Psoas muscle (tissue), 8 donors: ENCODE measurements around the gene ENG. TPM values are rescaled to one million over a fixed set of nuclear protein-coding genes. Genes with fewer than 3 reads are reported as not detected.

ENCODE experiments used
- ATAC-seq, 4 donors: fragments of 200-7000 bp; cut with Tn5 transposase; one replicate each; pipeline ENCODE4 v1.9.1; 2020; ENCODE audit warnings: moderate library complexity in 3 of 4, mild to moderate bottlenecking in 2 of 4
- DNase-seq, 2 donors: peaks; one replicate each; pipeline ENCODE4 v3.0.0-alpha.2; 2020
- H3K27ac ChIP-seq: fragments of 200-600 bp; one replicate; pipeline ENCODE4 v1.8.0; 2022
- H3K27me3 ChIP-seq, 3 donors: fragments of 200-600 bp in 1 of 3; one replicate each; pipeline versions ENCODE4 v1.6.1 to v1.8.0; 2013 to 2022; ENCODE audit warnings: low read length in 2 of 3, mild to moderate bottlenecking in 2 of 3, moderate library complexity in 1 of 3; ENCODE audit not compliant: insufficient read depth in 3 of 3
- H3K36me3 ChIP-seq, 2 donors: fragments of 200-600 bp in 1 of 2; one replicate each; pipeline versions ENCODE4 v1.6.1 to v1.8.0; 2013 to 2022; ENCODE audit warnings: low read depth in 1 of 2, mild to moderate bottlenecking in 1 of 2, moderate library complexity in 1 of 2; ENCODE audit not compliant: insufficient read depth in 1 of 2
- H3K4me1 ChIP-seq: fragments of 200-600 bp; one replicate; pipeline ENCODE4 v1.8.0; 2022
- H3K4me3 ChIP-seq: fragments of 200-600 bp; one replicate; pipeline ENCODE4 v1.8.0; 2022; ENCODE audit warnings: mild to moderate bottlenecking
- H3K9me3 ChIP-seq: fragments of 200-600 bp; one replicate; pipeline ENCODE4 v1.8.0; 2022
- WGBS, 3 donors: extraction: QIAGEN DNeasy Blood & Tissue Kit; methylation state at CpG; one replicate each; pipeline versions ENCODE4 v1.1.6 to v1.1.7; 2013; 5-methylcytosine and 5-hydroxymethylcytosine counted together
- intact Hi-C, 2 donors: fragments of 100-400 bp; cut with DNase I; formaldehyde crosslinking; loops; one replicate each; pipeline versions ENCODE4 v1.11.0 to v1.14.2; 2022
- polyA plus RNA-seq, 3 donors: library from polyadenylated mRNA; stranded (reverse); fragments of 200-250 nt; gene quantifications; one replicate each; pipeline ENCODE4 v1.2.3, GENCODE V29; 2013
- total RNA-seq, 4 donors: library from RNA; stranded (reverse); fragmentation: NEBNext Ultra II Directional in 2 of 4; extraction: Animal tissue kit (Norgen Biotek cat#: 25700) in 2 of 4; gene quantifications; one replicate each; pipeline versions ENCODE4 v1.2.1 to v1.2.4, GENCODE V29; 2021 to 2023
- TF ChIP-seq, protein P1 (sequence below): fragments of 200-600 bp; IDR thresholded peaks from one replicate; pipeline ENCODE4 v1.8.0; 2022; ENCODE audit warnings: antibody characterized with exemption
- donor health status: healthy with polysubstance abuse.
- donor health status: DM: no; HTN: no; CAD: no; lungs with moderate emphysema.
- donor health status: Bipolar disorder and iron deficiency.
- donor health status: healthy.
- donor health status: DM: yes; HTN: yes; CAD: no.
- donor health status: DM: no; HTN: no; CAD: no.
- donor health status: DM: no; HTN: no; CAD: no.
- donor health status: DM: yes; HTN: yes; CAD: no.

Gene ENG
- total and polyA plus RNA-seq, 7 donors, result 22.1 to 80.4 (median 38.6) TPM

DNA sequence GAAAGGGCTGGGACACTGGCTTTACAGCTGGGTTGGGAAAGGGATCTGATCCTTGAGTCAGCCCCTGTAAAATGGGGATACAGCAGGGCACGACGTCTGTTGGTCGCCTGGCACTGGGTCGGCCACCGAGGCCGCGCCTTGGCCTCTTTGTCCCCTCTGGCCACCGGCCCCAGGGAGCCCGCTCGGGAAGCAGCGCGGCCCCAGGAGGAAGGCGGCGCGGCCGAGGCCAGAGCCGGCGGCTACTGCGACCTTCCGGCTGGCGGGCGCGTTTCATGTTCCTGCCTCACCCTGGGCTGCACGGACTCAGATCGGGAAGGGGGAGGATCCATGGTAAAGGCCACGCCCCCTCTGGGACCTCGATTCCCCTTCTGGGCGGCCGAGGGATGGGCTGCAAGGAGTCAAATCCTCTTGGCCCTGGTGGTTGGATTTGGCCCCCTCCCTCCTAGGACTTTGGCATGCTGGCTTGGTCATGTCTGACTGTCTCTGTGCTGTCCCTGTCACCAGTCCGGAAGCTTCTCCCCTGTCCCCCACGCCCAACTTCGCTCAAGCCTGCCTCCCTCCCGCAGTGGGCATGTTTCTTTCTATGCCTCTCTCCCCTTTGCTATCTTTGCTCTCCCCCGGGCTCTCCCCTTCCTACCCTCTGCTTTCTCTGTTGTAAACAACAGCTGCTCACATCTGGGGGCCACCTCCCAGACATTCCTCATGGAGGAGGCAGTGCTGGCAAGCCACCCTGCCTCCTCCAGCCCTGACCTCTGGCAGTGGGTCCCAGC lies 26.0 kb downstream of the ENG start:
- TF ChIP-seq, protein P1, sequence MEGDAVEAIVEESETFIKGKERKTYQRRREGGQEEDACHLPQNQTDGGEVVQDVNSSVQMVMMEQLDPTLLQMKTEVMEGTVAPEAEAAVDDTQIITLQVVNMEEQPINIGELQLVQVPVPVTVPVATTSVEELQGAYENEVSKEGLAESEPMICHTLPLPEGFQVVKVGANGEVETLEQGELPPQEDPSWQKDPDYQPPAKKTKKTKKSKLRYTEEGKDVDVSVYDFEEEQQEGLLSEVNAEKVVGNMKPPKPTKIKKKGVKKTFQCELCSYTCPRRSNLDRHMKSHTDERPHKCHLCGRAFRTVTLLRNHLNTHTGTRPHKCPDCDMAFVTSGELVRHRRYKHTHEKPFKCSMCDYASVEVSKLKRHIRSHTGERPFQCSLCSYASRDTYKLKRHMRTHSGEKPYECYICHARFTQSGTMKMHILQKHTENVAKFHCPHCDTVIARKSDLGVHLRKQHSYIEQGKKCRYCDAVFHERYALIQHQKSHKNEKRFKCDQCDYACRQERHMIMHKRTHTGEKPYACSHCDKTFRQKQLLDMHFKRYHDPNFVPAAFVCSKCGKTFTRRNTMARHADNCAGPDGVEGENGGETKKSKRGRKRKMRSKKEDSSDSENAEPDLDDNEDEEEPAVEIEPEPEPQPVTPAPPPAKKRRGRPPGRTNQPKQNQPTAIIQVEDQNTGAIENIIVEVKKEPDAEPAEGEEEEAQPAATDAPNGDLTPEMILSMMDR, result peak; percentile 16
- H3K36me3 ChIP-seq, result peaks cover 0 to 35% of the 10 kb centered on the region in 2 donors
- ATAC-seq (peak; percentile 70 to 85 (median 80)), DNase-seq (peak; percentile 91 to 94)
- 3 to 11% (median 5%) methylated on average over 28 to 34 of the region's 34 CpGs for WGBS, 3 donors
- intact Hi-C loops, result loop anchor here in 1 of 2 donors (5.0 kb wide), 1 partner anchor 959 kb away; the partner anchor contains the start of gene TBC1D13
- H3K27me3 ChIP-seq, result no peaks in the 10 kb centered on the region
- H3K4me3 ChIP-seq, result peak overlapping the region; percentile 59
- peaks cover 38% of the 10 kb centered on the region for H3K4me1 ChIP-seq
- no peaks in the 10 kb centered on the region for H3K9me3 ChIP-seq
- H3K27ac ChIP-seq, result peak overlapping the region; percentile 76

GRCh38 chr9:127826253-127826913 lies 28.1 kb downstream of the ENG start:
- no peaks in the 10 kb centered on the region for H3K9me3 ChIP-seq
- TF ChIP-seq, protein P1, result no peak
- ATAC-seq (peak in 1 of 4 donors; percentile 2), DNase-seq (no peak)
- no peaks in the 10 kb centered on the region for H3K27me3 ChIP-seq
- H3K36me3 ChIP-seq, result peaks cover 0 to 39% of the 10 kb centered on the region in 2 donors
- intact Hi-C loops, result loop anchor here in 1 of 2 donors (5.0 kb wide), 1 partner anchor 961 kb away; the partner anchor contains the start of gene TBC1D13
- 38 to 54% (median 39%) methylated on average over 7 of the region's 7 CpGs for WGBS, 3 donors
- H3K27ac ChIP-seq, result no peak overlapping the region
- H3K4me1 ChIP-seq, result peaks cover 38% of the 10 kb centered on the region
- H3K4me3 ChIP-seq, result no peak overlapping the region

DNA sequence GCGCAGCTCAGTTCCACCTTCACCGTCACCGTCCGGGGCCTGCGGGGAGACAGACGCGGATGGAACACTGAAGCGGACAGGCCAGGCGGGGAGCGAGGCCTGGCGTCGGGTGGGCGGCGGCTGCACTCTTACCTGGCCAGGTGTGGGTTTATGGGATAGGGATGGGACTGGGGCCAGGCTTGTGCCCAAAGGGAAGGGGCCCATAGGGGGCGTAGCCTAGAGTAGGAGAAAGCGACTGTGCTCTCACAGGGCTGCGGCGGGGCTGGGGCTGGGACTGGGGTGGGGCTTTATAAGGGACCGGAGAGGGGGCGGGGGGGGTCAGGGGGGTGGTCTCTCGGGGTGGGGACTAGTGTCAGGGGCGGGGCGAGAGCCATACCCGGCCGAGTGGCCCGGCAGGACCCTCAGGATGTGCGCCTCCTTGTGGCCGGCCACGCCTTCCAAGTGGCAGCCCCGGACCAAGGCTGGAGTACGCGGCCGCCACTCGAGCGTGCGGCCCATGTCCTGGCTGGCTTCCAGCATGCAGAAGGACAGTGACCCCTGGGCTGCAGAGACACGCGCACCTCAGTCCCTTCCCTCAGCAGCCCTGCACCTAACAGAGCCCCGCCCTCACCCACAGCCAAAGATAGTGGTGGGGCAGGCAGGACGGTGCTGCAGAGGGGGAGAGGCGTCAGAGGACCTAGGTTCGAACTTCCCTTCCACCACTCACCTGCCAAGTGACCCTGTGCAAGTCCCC lies 29.0 kb downstream of the ENG start:
- TF ChIP-seq, protein P1, result peak; percentile 39
- Histone ChIP-seq H3K9me3 (no peaks in the 10 kb centered on the region), H3K27me3 (no peaks in the 10 kb centered on the region), H3K27ac (no peak overlapping the region), H3K36me3 (peaks cover 0 to 48% of the 10 kb centered on the region in 2 donors), H3K4me3 (no peak overlapping the region), H3K4me1 (peaks cover 38% of the 10 kb centered on the region)
- intact Hi-C loops, result loop anchor here in 1 of 2 donors (5.0 kb wide), 1 partner anchor 962 kb away; the partner anchor contains the start of gene TBC1D13
- DNase-seq (peak in 1 of 2 donors; percentile 83), ATAC-seq (peak; percentile 31 to 56 (median 40))
- WGBS, 3 donors, result 46 to 60% (median 48%) methylated on average over 25 to 42 of the region's 42 CpGs

GRCh38 chr9:127822108-127822507 lies 32.4 kb downstream of the ENG start:
- TF ChIP-seq, protein P1, result no peak
- ATAC-seq (no peak), DNase-seq (no peak)
- intact Hi-C loops, result no loop called here
- Histone ChIP-seq H3K4me1 (peaks cover 32% of the 10 kb centered on the region), H3K4me3 (no peak overlapping the region), H3K27ac (peak overlapping the region; percentile 17), H3K36me3 (peaks cover 0 to 71% of the 10 kb centered on the region in 2 donors), H3K27me3 (no peaks in the 10 kb centered on the region), H3K9me3 (no peaks in the 10 kb centered on the region)
- WGBS, 3 donors, result 31 to 73% (median 46%) methylated on average over 4 of the region's 4 CpGs
